T-helper 2 cell treated with Interferon-gamma antibody and Interleukin-4, amounts not matched to agents 5 μg/mL and 100 μg/mL, for 36 hours (primary cell): ENCODE measurements around the gene MAPKBP1.

Experiments used
- DNase-seq: peaks from one replicate; pipeline ENCODE4 v3.0.0; 2021; ENCODE audit warnings: low spot score
- H3K27ac Mint-ChIP-seq: one replicate; pipeline ENCODE4 v1.8.0; 2021; ENCODE audit warnings: mild to moderate bottlenecking, mixed read lengths
- H3K27me3 Mint-ChIP-seq: one replicate; pipeline ENCODE4 v1.8.0; 2021; ENCODE audit warnings: low read depth, mixed read lengths
- H3K36me3 Mint-ChIP-seq: one replicate; pipeline ENCODE4 v1.8.0; 2021; ENCODE audit warnings: low read depth, mixed read lengths
- H3K4me1 Mint-ChIP-seq: one replicate; pipeline ENCODE4 v1.8.0; 2021; ENCODE audit warnings: low read depth, mixed read lengths
- H3K4me3 Mint-ChIP-seq: one replicate; pipeline ENCODE4 v1.8.0; 2022; ENCODE audit warnings: mild to moderate bottlenecking, moderate library complexity, mixed read lengths
- H3K9me3 Mint-ChIP-seq: one replicate; pipeline ENCODE4 v1.8.0; 2021; ENCODE audit warnings: mixed read lengths

MAPKBP1 gene

GRCh38 chr15:41774882-41775417 lies 666 bp downstream of the MAPKBP1 start:
- Mint-ChIP-seq H3K36me3 (peaks cover 7% of the 10 kb centered on the region), H3K4me3 (peak overlapping the region; percentile 92), H3K4me1 (peaks cover 54% of the 10 kb centered on the region), H3K27ac (peak overlapping the region; percentile 86), H3K27me3 (no peaks in the 10 kb centered on the region), H3K9me3 (no peaks in the 10 kb centered on the region)
- DNase-seq: no peak

GRCh38 chr15:41775651-41776050 lies 1.4 kb downstream of the MAPKBP1 start:
- H3K27ac Mint-ChIP-seq: no peak overlapping the region
- no peaks in the 10 kb centered on the region for H3K9me3 Mint-ChIP-seq
- no peak for DNase-seq
- peak overlapping the region; percentile 92 for H3K4me3 Mint-ChIP-seq
- peaks cover 10% of the 10 kb centered on the region for H3K36me3 Mint-ChIP-seq
- peaks cover 58% of the 10 kb centered on the region for H3K4me1 Mint-ChIP-seq
- no peaks in the 10 kb centered on the region for H3K27me3 Mint-ChIP-seq

GRCh38 chr15:41777421-41777973 lies 3.2 kb downstream of the MAPKBP1 start:
- DNase-seq: no peak
- Mint-ChIP-seq H3K9me3 (no peaks in the 10 kb centered on the region), H3K4me1 (peaks cover 59% of the 10 kb centered on the region), H3K4me3 (no peak overlapping the region), H3K27me3 (no peaks in the 10 kb centered on the region), H3K27ac (no peak overlapping the region), H3K36me3 (peaks cover 11% of the 10 kb centered on the region)

- peaks cover 16% of the 10 kb centered on the region for H3K36me3 Mint-ChIP-seq
- peak overlapping the region; percentile 34 for H3K27ac Mint-ChIP-seq
- DNase-seq: no peak
- H3K4me3 Mint-ChIP-seq: no peak overlapping the region
- H3K9me3 Mint-ChIP-seq: no peaks in the 10 kb centered on the region
- H3K27me3 Mint-ChIP-seq: no peaks in the 10 kb centered on the region
- H3K4me1 Mint-ChIP-seq: peaks cover 57% of the 10 kb centered on the region
These were observed 4.2 kb downstream of the MAPKBP1 start for GRCh38 chr15:41778521-41778920.

GRCh38 chr15:41779662-41780157 lies 5.4 kb downstream of the MAPKBP1 start:
- Mint-ChIP-seq H3K36me3 (peaks cover 18% of the 10 kb centered on the region), H3K4me3 (peak overlapping the region; percentile 35), H3K27ac (peak overlapping the region; percentile 69)

GRCh38 chr15:41780266-41780665 lies 6.0 kb downstream of the MAPKBP1 start:
- Mint-ChIP-seq H3K36me3 (peaks cover 18% of the 10 kb centered on the region), H3K4me1 (peaks cover 47% of the 10 kb centered on the region), H3K4me3 (peak overlapping the region; percentile 35), H3K27ac (peak overlapping the region; percentile 69), H3K9me3 (no peaks in the 10 kb centered on the region), H3K27me3 (no peaks in the 10 kb centered on the region)
- DNase-seq: no peak

More at GRCh38 chr15:41779662-41780157, 5.4 kb downstream of the MAPKBP1 start:
- Mint-ChIP-seq H3K4me1 (peaks cover 52% of the 10 kb centered on the region), H3K9me3 (no peaks in the 10 kb centered on the region), H3K27me3 (no peaks in the 10 kb centered on the region)
- DNase-seq: no peak

DNA sequence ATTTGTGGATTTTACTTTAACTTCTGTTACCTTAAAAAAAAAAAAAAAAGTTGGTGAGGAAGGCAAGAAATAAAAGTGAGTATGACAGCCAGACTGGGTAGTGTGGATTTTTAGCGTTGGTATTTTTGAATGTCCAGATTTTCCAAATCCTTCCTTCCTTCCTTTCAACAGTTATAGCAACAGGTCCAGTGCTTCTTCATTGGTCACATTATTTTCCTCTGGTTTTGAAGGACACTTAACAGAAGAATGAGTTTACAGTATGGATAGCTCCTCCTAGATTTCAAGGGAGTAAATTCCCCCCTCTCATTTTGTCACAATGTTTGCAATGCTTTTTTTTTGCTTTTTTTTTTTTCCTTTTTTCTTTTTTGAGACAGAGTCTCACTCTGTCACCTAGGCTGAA lies 6.4 kb downstream of the MAPKBP1 start:
- H3K27me3 Mint-ChIP-seq: no peaks in the 10 kb centered on the region
- H3K27ac Mint-ChIP-seq: peak overlapping the region; percentile 13
- peaks cover 44% of the 10 kb centered on the region for H3K4me1 Mint-ChIP-seq
- H3K9me3 Mint-ChIP-seq: no peaks in the 10 kb centered on the region
- DNase-seq: no peak
- H3K4me3 Mint-ChIP-seq: no peak overlapping the region
- H3K36me3 Mint-ChIP-seq: peaks cover 18% of the 10 kb centered on the region

DNA sequence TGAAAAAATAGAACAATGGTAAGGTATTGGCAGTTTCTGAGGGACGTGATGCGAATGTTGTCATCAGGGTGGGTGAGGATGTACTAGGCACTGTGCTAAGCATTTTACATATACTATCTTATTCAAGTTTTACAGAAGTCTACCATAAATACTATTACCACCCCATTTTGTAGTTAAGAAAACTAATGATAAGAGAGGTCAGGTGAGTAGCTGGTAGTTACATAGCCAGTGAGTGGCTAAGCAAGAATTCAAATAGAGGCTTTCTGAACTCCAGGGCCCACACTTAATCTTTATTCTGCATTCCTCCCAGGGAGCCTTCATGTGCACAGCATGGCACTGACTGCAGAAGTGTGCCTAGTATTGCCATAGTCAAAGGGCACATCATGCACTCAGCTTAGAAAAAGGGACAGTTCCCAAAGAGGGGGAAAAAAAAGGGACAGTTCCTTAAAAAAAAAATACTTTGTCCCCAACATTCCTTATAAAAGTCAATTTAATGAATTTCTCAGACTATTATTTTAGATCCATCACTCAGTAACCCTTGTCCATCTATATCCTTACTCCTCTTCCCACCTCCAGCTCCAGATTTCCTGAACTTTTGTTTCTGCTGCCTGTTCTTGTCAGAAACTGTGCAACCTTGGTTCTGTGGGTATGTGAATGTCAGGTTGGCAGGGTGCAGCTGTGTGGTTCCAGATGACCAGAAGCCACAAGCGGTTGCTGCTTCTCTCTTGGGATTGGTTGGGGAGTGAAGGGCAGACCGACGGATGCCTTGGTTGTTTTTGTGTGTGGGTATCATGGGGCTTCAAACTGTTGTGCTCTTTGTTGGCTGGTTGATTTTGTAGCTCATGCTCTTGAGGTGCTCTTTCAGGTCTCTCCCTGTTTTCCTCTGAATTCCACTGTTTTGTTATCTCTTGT lies 8.3 kb downstream of the MAPKBP1 start:
- Mint-ChIP-seq H3K27ac (no peak overlapping the region), H3K4me3 (no peak overlapping the region), H3K36me3 (peaks cover 17% of the 10 kb centered on the region), H3K4me1 (peaks cover 31% of the 10 kb centered on the region), H3K27me3 (no peaks in the 10 kb centered on the region), H3K9me3 (no peaks in the 10 kb centered on the region)
- DNase-seq: no peak

GRCh38 chr15:41783296-41783695 lies 9.0 kb downstream of the MAPKBP1 start:
- Mint-ChIP-seq H3K4me1 (peaks cover 26% of the 10 kb centered on the region), H3K27ac (no peak overlapping the region), H3K9me3 (no peaks in the 10 kb centered on the region), H3K4me3 (no peak overlapping the region), H3K27me3 (no peaks in the 10 kb centered on the region), H3K36me3 (peaks cover 17% of the 10 kb centered on the region)
- no peak for DNase-seq

DNA sequence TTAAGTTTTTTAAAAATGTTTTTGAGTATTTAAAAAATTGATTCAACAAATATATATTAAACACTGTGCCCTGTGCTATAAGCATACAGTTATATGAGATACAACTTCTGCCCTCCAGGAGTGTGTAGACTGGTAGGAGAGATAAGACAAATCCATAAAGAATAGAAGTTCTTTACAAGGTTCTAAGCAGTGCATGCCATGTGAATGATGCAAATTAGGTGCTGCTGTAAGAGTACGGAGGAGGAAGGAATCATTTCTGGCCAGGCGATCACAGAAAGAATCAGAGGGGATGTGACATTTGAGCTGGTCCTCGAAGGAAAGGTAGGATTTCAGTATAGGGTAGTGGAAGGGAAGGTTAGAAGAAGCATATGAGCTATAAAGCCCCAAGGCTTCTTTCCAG lies 14.0 kb downstream of the MAPKBP1 start:
- Mint-ChIP-seq H3K4me3 (no peak overlapping the region), H3K9me3 (no peaks in the 10 kb centered on the region), H3K4me1 (peaks cover 48% of the 10 kb centered on the region), H3K27ac (no peak overlapping the region), H3K27me3 (no peaks in the 10 kb centered on the region), H3K36me3 (peaks cover 4% of the 10 kb centered on the region)
- no peak for DNase-seq

- Mint-ChIP-seq H3K27ac (no peak overlapping the region), H3K4me1 (peaks cover 47% of the 10 kb centered on the region), H3K9me3 (no peaks in the 10 kb centered on the region), H3K4me3 (peak overlapping the region; percentile 16), H3K27me3 (no peaks in the 10 kb centered on the region), H3K36me3 (peaks cover 2% of the 10 kb centered on the region)
- DNase-seq: no peak
These were observed 15.0 kb downstream of the MAPKBP1 start for GRCh38 chr15:41789236-41789635.

GRCh38 chr15:41789662-41790061 lies 15.4 kb downstream of the MAPKBP1 start:
- no peak overlapping the region for H3K27ac Mint-ChIP-seq
- H3K9me3 Mint-ChIP-seq: no peaks in the 10 kb centered on the region

DNA sequence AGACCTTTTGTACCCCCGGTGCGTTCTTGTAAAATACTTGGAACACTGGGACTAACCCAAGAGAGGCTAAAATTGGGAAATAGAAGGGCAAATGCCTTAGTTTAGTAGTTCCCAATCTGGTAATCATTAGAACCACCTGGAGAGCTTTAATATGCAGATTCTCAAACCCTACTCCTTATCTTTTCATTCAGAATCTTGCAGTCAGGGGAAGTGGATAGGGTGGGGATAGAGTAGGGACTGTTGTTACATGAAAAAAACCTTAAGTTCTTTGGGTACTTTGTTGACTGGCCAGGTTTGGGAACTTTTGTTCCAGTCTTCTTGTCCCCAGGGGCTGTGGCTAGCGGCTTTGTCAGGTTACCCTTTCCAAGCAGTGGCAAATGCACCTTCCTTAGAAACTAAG lies 15.9 kb downstream of the MAPKBP1 start:
- Mint-ChIP-seq H3K4me1 (peaks cover 52% of the 10 kb centered on the region), H3K36me3 (peaks cover 2% of the 10 kb centered on the region), H3K27ac (no peak overlapping the region), H3K9me3 (no peaks in the 10 kb centered on the region), H3K27me3 (no peaks in the 10 kb centered on the region), H3K4me3 (peak overlapping the region; percentile 79)
- DNase-seq: no peak

More at GRCh38 chr15:41789662-41790061, 15.4 kb downstream of the MAPKBP1 start:
- H3K27me3 Mint-ChIP-seq: no peaks in the 10 kb centered on the region
- peak overlapping the region; percentile 16 for H3K4me3 Mint-ChIP-seq
- peaks cover 49% of the 10 kb centered on the region for H3K4me1 Mint-ChIP-seq
- H3K36me3 Mint-ChIP-seq: peaks cover 2% of the 10 kb centered on the region
- no peak for DNase-seq
